Neural progenitor cell (in vitro differentiated cells): Measurements from ENCODE around the gene IL2RA. TPM values are rescaled to one million over a fixed set of nuclear protein-coding genes. Genes with fewer than 3 reads are reported as not detected.

Experiments
- DNase-seq: peaks from one replicate; pipeline ENCODE4 v3.0.0-alpha.2; 2016; ENCODE audit warnings: low spot score
- H2AFZ ChIP-seq: fragments of 200-600 bp; sonication (generic); replicated peaks from 2 replicates; pipeline ENCODE4 v1.6.1; 2016; ENCODE audit warnings: antibody characterized with exemption
- H3F3A ChIP-seq: fragments of 200-600 bp; sonication (generic); 2 replicates; pipeline ENCODE4 v1.6.1; 2016; ENCODE audit warnings: antibody characterized with exemption, low read depth
- H3K27ac ChIP-seq: fragments of 200-600 bp; sonication (generic); 2 replicates; pipeline ENCODE4 v1.5.1; 2016; ENCODE audit warnings: mild to moderate bottlenecking
- H3K27me3 ChIP-seq: fragments of 200-600 bp; sonication (generic); 2 replicates; pipeline ENCODE4 v1.6.1; 2016; ENCODE audit warnings: mild to moderate bottlenecking, moderate library complexity
- H3K36me3 ChIP-seq: fragments of 200-600 bp; sonication (generic); 2 replicates; pipeline ENCODE4 v1.5.1; 2016
- H3K4me1 ChIP-seq: fragments of 200-600 bp; sonication (generic); 2 replicates; pipeline ENCODE4 v1.6.1; 2016; ENCODE audit warnings: mixed run types
- H3K4me2 ChIP-seq: fragments of 200-600 bp; sonication (generic); 2 replicates; pipeline ENCODE4 v1.6.1; 2016
- H3K4me3 ChIP-seq: fragments of 200-600 bp; sonication (generic); 2 replicates; pipeline ENCODE4 v1.5.1; 2016
- H3K79me2 ChIP-seq: fragments of 200-600 bp; sonication (generic); 2 replicates; pipeline ENCODE4 v1.6.1; 2016; ENCODE audit warnings: low read depth
- H3K9ac ChIP-seq: fragments of 200-600 bp; sonication (generic); 2 replicates; pipeline ENCODE4 v1.6.1; 2016
- H3K9me3 ChIP-seq: fragments of 200-600 bp; sonication (generic); 2 replicates; pipeline ENCODE4 v1.5.1; 2016; ENCODE audit warnings: low read depth
- H4K20me1 ChIP-seq: fragments of 200-600 bp; sonication (generic); 2 replicates; pipeline ENCODE4 v1.6.1; 2016; ENCODE audit warnings: low read depth
- H3K27ac Mint-ChIP-seq: 3 replicates; pipeline ENCODE4 v1.8.0; 2021; ENCODE audit warnings: mixed read lengths
- H3K27me3 Mint-ChIP-seq: 2 replicates; pipeline ENCODE4 v1.8.0; 2022; ENCODE audit warnings: low read depth, mild to moderate bottlenecking, inconsistent platforms, moderate library complexity, mixed read lengths; ENCODE audit not compliant: insufficient read depth
- H3K36me3 Mint-ChIP-seq: 3 replicates; pipeline ENCODE4 v1.8.0; 2021; ENCODE audit warnings: mixed read lengths
- H3K4me1 Mint-ChIP-seq: 3 replicates; pipeline ENCODE4 v1.8.0; 2021; ENCODE audit warnings: mixed read lengths
- H3K4me3 Mint-ChIP-seq: 3 replicates; pipeline ENCODE4 v1.8.0; 2021; ENCODE audit warnings: mild to moderate bottlenecking, moderate library complexity, mixed read lengths
- H3K9me3 Mint-ChIP-seq: 3 replicates; pipeline ENCODE4 v1.8.0; 2020; ENCODE audit warnings: mixed read lengths
- EZH2 ChIP-seq: fragments of 200-600 bp; sonication (generic); IDR thresholded peaks from 2 replicates; pipeline ENCODE4 v1.6.1; 2017; ENCODE audit warnings: antibody characterized with exemption, mild to moderate bottlenecking, moderate library complexity
- EZH2phosphoT487 ChIP-seq: fragments of 200-600 bp; sonication (generic); IDR thresholded peaks from 2 replicates; pipeline ENCODE4 v1.6.1; 2017; ENCODE audit warnings: antibody characterized with exemption
- total RNA-seq: library from RNA; depleted of rRNA; stranded (reverse); fragments of >200 nt; gene quantifications from 2 replicates; pipeline ENCODE4 v1.2.3, GENCODE V29; 2015; ENCODE audit warnings: low replicate concordance
- TF ChIP-seq, protein P1 (sequence below): fragments of 200-600 bp; sonication (generic); IDR thresholded peaks from 2 replicates; pipeline ENCODE4 v1.5.1; 2017; ENCODE audit warnings: antibody characterized with exemption, mild to moderate bottlenecking

The IL2RA gene
- total RNA-seq, 1 donor from 2014 or later, result not detected

GRCh38 chr10:5973069-5973468 is 89.1 kb downstream of the IL2RA start:
- peaks cover 4% of the 10 kb centered on the region for H3K9me3 Mint-ChIP-seq
- no peaks in the 10 kb centered on the region for H3K9me3 ChIP-seq

GRCh38 chr10:5971886-5972285 is 90.3 kb downstream of the IL2RA start:
- no peak overlapping the region for H3K4me3 Mint-ChIP-seq
- Histone ChIP-seq H3K4me1 (peaks cover 3% of the 10 kb centered on the region), H3K4me3 (no peak overlapping the region), H3K27me3 (peaks cover 48% of the 10 kb centered on the region), H4K20me1 (peaks cover 3% of the 10 kb centered on the region), H3F3A (peaks cover 8% of the 10 kb centered on the region), H3K9me3 (no peaks in the 10 kb centered on the region), H3K36me3 (no peaks in the 10 kb centered on the region), H2AFZ (no peak overlapping the region), H3K79me2 (no peaks in the 10 kb centered on the region), H3K9ac (no peak overlapping the region), H3K4me2 (no peak overlapping the region), H3K27ac (no peak overlapping the region)
- DNase-seq, result no peak
- peaks cover 24% of the 10 kb centered on the region for H3K27me3 Mint-ChIP-seq
- no peaks in the 10 kb centered on the region for H3K36me3 Mint-ChIP-seq
- TF ChIP-seq EZH2 (no peak), EZH2phosphoT487 (no peak)
- TF ChIP-seq, protein P1, sequence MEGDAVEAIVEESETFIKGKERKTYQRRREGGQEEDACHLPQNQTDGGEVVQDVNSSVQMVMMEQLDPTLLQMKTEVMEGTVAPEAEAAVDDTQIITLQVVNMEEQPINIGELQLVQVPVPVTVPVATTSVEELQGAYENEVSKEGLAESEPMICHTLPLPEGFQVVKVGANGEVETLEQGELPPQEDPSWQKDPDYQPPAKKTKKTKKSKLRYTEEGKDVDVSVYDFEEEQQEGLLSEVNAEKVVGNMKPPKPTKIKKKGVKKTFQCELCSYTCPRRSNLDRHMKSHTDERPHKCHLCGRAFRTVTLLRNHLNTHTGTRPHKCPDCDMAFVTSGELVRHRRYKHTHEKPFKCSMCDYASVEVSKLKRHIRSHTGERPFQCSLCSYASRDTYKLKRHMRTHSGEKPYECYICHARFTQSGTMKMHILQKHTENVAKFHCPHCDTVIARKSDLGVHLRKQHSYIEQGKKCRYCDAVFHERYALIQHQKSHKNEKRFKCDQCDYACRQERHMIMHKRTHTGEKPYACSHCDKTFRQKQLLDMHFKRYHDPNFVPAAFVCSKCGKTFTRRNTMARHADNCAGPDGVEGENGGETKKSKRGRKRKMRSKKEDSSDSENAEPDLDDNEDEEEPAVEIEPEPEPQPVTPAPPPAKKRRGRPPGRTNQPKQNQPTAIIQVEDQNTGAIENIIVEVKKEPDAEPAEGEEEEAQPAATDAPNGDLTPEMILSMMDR, result no peak
- H3K4me1 Mint-ChIP-seq, result peaks cover 15% of the 10 kb centered on the region
- no peak overlapping the region for H3K27ac Mint-ChIP-seq
- peaks cover 4% of the 10 kb centered on the region for H3K9me3 Mint-ChIP-seq

More at GRCh38 chr10:5973069-5973468, 89.1 kb downstream of the IL2RA start:
- H3K27me3 ChIP-seq, result peaks cover 60% of the 10 kb centered on the region
- no peak overlapping the region for H3K27ac ChIP-seq
- H3K4me3 Mint-ChIP-seq, result no peak overlapping the region
- H4K20me1 ChIP-seq, result peaks cover 7% of the 10 kb centered on the region
- no peaks in the 10 kb centered on the region for H3K36me3 Mint-ChIP-seq
- H3K4me2 ChIP-seq, result no peak overlapping the region
- no peak overlapping the region for H3K27ac Mint-ChIP-seq
- H3K4me1 ChIP-seq, result peaks cover 3% of the 10 kb centered on the region
- no peak overlapping the region for H2AFZ ChIP-seq
- H3K27me3 Mint-ChIP-seq, result peaks cover 19% of the 10 kb centered on the region
- H3K36me3 ChIP-seq, result no peaks in the 10 kb centered on the region
- TF ChIP-seq, protein P1, result no peak
- TF ChIP-seq EZH2phosphoT487 (no peak), EZH2 (no peak)
- H3K4me3 ChIP-seq, result no peak overlapping the region
- no peak for DNase-seq
- peaks cover 15% of the 10 kb centered on the region for H3K4me1 Mint-ChIP-seq
- H3K9ac ChIP-seq, result no peak overlapping the region
- H3F3A ChIP-seq, result peaks cover 8% of the 10 kb centered on the region
- no peaks in the 10 kb centered on the region for H3K79me2 ChIP-seq

DNA sequence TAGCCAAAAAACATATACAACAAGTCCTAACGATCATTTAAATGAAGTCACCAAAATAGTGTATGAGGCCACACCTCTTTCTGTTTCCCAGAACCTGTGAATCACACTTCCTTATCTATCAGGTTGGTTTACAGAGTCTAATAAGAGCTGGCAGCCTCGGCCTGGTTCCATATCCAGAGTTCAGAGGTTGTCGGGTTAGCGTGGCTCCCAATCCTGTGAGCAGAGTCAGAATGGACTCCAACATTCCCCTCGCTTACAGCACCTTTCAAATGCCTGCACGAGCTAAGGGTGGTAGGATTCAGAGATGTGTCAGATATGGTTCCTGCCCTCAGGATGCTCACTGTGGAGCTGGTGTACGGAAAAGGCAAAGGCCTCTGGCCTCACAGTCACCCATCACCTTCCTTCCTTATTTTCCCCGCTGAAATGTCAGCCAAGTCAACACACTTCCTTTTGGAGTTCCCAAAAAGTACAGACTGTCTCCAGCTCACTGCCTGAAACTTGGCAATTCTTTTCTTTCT is 90.8 kb downstream of the IL2RA start:
- no peaks in the 10 kb centered on the region for H3K4me1 ChIP-seq
- H3K4me3 ChIP-seq, result no peak overlapping the region
- H3K4me1 Mint-ChIP-seq, result peaks cover 12% of the 10 kb centered on the region
- H3F3A ChIP-seq, result peaks cover 3% of the 10 kb centered on the region
- H3K27ac ChIP-seq, result no peak overlapping the region
- H3K36me3 Mint-ChIP-seq, result no peaks in the 10 kb centered on the region
- peaks cover 20% of the 10 kb centered on the region for H3K27me3 Mint-ChIP-seq
- no peaks in the 10 kb centered on the region for H3K79me2 ChIP-seq
- no peak overlapping the region for H3K4me2 ChIP-seq
- no peak for TF ChIP-seq EZH2phosphoT487
- TF ChIP-seq EZH2, result no peak
- TF ChIP-seq, protein P1, result no peak
- no peaks in the 10 kb centered on the region for H3K36me3 ChIP-seq
- H4K20me1 ChIP-seq, result no peaks in the 10 kb centered on the region
- H3K27ac Mint-ChIP-seq, result no peak overlapping the region
- no peak overlapping the region for H3K4me3 Mint-ChIP-seq
- H3K9me3 ChIP-seq, result no peaks in the 10 kb centered on the region
- no peak overlapping the region for H2AFZ ChIP-seq
- H3K9me3 Mint-ChIP-seq, result peaks cover 4% of the 10 kb centered on the region
- H3K27me3 ChIP-seq, result peaks cover 43% of the 10 kb centered on the region
- no peak overlapping the region for H3K9ac ChIP-seq
- DNase-seq, result no peak
